ENCODE measurements around the gene ARSG.
A peak's percentile ranks its signal among the peaks of the same experiment; 100 is the strongest.

The ARSG gene

DNA sequence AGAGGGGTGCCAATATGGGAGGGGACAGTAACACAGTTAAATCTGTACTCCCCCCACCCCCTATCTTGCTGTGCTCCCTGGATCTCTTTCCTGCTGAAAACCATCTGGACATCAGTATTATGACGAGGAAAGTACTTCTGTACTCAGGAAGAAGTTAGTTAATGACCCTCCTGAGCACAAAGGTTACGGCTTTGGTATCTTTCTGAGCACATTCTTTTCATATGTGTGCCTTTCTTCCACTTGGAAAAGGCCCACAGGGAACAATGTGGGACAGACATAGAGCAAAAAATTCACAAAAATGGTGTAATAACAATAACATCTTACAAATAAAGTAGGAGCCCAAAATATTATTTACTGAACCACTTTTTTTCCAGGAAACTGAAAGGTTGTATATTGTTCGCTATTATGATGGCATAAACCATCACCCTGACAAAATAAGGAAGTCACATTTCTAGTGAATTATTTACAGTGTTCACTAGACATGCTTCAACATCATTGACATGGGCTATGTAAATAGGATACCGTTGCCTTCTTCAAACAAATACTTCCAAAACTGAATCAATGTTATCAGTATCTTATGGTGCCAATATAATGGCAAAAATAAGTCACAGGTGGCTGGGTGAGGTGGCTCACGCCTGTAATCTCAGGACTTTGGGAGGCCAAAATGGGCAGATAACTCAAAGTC lies 160.5 kb downstream of the ARSG start:
- DNase-seq (ENCODE audit: low read depth in 2 of 2): no peak

DNA sequence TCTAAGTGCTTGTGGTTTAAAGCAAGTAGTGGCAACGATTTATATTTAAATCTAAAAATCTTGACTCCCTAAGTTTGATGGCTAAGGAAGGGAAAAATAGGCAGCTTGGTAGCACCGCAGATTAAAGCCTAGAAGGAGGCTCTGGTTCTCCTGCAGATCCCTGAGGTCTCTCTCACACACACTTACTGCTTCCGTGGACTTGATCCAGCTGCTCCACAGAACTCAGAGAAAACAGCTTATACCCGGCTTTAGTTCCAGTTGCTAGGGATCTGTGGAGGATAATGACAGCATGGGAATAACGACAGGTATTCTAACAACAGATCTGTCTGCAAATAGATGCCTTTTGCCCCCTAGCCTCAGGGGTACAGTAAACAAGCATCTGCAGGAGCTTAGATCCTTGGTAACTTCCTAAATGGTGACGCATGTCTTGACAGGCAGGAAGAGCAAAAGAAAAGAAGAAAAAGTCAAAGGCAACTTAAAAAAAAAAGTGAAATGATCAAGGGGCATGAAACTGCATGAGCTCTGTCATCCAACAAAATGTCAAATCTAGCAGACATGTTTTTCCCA lies 161.5 kb downstream of the ARSG start:
- DNase-seq (ENCODE audit: low read depth in 2 of 2): no peak

DNA sequence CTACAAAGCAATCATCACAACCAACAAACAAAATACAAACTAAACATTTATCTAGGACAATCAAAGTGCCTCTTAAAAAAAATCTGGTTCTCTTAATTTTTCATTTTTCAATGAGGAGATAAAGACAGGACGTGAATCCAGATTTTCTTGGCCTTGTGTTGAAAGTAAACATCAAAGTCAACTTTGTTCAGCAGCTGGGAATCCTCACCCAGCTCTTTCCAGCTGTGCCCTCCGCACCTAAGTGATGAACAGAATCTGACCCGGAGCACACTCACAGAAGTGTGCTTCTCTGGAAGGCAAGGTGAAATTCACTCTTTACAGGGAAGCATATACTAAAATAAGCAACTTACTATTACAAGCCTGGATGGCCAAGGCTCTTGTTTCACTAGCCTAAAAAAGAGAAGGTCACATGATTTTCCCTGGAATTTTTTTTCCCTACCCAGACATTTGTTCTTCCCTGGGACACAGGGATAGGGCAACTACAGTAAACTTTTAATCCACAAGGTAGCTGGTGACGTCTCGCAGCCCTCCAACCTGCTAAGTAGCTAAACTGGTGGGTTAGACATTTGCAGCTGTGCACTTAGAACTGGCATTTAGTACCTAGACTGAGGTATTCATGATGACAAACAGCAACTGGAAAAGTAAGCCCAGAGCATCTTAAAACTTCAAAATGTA lies 162.8 kb downstream of the ARSG start:
- no peak for DNase-seq (ENCODE audit: low read depth in 2 of 2)

DNA sequence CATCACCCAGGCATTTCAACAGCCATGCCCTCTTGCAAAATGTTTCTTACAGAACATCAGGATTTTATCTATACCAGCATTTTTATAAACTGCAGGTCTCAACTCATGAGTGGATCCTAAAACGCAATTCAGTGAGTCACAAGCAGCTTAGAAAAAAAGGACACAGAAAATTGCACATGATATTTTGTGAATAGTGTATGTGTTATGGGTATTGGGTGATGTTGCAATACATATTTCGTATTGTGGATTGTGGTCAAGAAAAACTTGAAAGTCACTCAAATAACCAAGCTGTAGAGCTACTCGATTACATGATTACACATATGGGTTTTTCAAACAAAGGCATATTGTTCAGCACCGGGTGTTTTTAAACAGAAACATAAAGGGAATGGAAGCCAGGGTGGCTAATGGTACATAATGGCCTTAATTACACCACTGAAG lies 164.6 kb downstream of the ARSG start:
- DNase-seq (ENCODE audit: low read depth in 2 of 2): no peak

DNA sequence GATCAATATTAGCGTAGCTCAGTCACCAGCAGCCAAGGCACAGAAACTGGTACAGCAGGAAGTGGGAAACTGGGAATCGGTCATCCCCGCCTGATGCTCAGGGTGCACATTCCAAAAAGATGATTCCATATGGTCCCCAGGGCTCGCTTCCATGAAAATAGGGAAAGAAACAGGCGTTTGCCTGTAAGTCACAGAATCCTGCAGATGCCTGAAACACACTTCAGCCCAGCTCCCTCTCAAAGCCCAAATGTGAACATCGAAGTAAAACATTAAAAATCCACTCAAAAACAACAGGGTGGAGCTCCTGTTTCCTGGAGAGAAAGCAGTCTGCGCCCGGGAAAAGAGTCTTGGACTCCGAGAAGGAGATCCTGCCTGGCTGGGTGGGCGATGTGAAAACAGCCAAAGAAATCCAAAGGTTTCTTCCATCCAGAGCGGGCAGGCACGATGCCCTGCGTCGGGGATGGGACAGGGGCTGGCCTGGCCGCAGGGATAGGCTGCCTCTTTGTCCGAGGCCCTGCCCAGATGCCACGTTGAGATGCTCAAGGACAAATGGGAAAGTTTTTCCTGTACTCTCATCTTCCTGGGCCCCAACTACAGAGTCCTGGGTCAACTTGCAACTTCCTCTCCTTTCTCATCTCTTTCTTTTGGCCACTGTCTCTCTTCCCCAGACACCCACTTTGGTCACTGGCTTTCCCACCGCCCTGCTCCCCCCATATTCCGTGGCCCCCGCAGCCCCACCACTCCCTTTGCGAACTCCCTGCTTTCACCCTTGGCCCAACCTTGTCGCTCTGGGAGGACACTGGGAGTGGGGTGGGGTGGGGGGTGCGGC lies 165.3 kb downstream of the ARSG start:
- DNase-seq (ENCODE audit: low read depth in 2 of 2): no peak

DNA sequence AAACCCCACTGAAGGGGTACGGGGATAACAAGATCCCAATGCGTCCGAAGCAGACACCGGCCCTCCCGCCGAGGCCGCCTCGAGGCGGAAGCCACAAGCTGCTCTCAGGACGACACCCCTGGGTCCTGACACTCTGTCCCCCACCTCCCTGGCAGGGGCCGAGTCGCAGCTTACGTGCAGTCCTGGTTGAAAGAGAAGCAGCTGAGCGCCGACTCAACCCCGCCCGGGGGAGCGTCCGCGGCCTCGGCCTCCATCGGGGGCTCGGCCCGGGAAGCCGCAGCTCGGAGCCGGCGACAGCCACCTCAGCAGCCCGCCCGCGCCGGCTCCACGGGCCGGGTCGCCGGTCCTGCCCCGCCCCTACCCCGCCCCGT lies 165.9 kb downstream of the ARSG start, which contains the start of gene WIPI1:
WIPI1 (minus strand) TSS at position 329 of the 371 bp plus-strand sequence; CDS start at position 254, 75 bp downstream.
- DNase-seq (ENCODE audit: low read depth in 2 of 2): no peak

DNA sequence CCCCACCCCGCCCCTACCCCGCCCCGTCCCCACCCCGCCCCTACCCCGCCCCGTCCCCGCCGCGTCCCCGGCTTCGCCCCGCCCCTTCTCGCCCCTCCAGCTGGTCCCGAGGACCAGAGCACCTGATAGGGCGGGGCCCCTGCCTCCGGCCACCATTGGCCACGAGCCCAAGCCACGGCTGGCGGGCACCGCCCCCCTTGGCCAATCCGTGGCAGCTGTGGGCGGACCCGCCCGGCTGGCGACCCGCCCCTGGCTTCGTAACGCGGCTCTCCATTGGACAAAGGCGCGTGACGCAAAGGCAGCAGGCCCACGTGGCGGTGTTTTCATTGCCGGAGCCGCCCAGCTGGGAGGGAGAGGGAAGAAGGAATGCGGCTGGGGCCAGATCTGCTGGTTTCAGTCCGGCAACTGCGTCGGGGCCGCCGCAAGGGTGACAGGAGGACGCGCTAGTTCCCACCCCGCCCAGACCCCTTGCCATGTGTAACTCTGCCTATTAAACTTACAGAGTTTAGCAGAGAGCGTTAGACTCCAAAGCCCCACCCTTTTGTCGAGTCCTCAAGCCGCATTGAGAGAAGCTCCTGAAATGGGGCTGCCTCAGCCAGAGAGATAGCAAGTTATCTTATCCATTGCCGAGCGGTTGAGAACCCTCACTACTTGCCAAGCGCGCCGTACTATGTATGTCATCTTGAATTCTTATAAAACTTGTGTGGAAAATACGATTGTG lies 166.4 kb downstream of the ARSG start:
- DNase-seq (ENCODE audit: low read depth in 2 of 2): peak; percentile 94 to 96

DNA sequence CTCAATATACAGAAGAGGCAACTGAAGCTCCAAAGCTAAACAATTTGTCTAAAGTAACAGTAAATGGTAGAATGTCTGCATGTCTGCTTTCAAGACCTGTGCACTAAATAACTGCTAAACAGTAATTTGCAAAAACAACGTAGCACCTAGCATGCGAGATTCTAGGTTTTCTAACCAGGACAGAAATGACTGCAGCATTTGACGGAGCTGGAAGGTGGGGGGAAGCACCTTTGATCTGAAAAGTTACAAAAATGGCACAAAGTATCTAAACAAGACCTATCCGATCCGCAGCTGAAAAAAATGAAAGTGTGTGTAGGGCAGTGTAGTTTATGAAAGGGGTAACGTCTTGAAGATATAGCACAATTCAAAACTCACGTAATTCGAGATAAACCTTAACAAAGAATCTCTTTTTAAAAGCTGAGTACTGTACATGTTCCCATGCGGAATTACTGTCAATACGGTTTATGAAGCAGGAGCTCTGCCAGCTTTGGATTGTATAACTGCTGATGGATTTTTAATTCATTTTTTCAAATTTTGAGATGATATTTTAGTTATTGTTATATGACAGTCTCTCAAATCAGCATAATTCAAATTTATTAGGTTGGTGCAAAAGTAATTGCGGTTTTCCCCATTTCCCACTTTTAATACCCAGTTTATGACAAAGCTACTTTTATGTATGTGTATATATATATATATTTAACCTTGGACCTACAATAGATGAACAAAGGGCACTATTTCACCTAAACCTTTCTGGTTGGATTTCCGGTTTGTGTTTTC lies 167.2 kb downstream of the ARSG start:
- DNase-seq (ENCODE audit: low read depth in 2 of 2): no peak

DNA sequence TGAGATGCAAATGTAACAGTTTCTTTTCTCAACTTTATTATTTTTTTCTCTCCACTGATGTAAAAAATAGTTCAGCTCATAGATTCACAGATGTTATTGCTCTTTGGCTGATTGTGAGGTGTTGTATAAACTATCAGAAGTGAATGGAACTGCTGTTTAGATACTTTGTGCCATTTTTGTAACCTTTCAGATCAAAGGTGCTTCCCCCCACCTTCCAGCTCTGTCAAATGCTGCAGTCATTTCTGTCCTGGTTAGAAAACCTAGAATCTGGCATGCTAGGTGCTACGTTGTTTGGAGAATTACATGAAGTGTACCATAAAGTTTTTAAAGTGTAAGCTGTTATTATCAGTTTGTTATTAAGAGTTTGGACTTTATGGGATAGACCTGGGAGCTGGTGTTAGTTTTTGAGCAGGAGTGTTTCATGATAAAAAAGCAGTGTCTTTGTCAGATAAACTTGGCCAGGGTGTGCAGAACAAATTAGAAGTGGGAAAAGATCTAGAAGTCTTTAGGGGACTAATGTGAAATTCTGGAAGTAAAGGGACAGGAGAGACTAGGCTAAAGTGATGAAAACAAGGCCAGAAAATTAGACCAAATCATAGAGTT lies 167.8 kb downstream of the ARSG start:
- DNase-seq (ENCODE audit: low read depth in 2 of 2): no peak

DNA sequence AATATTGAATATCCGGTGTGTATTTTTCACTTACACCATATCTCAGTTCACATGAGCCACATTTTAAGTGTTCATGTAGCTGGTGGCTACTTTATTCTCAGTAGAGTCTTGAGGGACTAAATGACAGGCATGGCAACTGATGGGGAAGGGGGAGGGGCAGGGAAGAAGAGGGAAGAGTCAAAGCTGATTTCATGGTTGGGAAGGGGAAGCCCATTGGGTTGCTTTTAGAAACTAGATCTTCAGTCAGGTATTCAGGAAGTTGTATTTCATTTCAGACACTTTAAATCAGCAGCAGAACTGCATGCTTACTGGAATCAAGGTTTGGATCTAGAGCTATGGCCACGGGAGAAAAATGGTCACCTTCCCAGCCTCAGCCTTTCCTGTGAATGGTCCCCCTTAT lies 168.9 kb downstream of the ARSG start:
- DNase-seq (ENCODE audit: low read depth in 2 of 2): no peak

DNA sequence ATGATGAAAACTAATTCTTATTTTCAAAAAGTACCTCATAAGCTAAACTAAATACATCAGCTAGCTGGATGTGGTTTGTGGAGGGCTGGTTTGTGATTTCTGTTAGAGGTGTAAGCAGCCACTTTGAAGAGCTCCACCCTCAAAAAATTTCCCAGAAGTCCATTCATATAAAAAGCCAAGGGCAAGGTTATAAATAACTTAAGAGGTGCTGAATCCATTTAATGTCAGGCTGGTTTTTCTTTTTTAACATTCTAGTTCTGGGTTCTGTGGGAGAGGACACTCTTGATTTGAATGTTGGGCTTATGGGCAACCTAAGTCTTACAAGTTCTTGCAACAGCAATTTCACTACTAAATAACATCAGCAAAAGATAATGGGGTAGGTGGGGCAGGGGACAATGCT lies 169.4 kb downstream of the ARSG start:
- no peak for DNase-seq (ENCODE audit: low read depth in 2 of 2)

DNA sequence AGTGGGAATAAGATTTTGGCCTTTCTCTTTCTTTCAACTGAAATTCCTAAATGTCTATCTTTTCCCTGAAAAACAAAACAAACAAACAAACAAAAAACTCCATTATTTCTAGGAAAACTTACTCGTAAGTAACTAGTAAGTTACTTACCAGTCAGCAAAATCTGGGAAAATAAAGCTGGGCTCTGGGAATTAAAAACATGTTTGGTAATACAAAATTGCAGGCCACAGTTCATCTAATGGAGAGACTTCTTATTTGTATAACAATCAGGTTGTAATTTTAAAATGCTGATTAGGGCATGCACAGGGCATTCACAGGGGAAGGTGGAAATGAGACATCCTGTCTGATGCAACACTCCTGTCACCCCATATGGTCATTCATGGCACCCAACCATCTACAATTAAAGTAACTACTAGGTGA lies 169.8 kb downstream of the ARSG start:
- no peak for DNase-seq (ENCODE audit: low read depth in 2 of 2)

DNA sequence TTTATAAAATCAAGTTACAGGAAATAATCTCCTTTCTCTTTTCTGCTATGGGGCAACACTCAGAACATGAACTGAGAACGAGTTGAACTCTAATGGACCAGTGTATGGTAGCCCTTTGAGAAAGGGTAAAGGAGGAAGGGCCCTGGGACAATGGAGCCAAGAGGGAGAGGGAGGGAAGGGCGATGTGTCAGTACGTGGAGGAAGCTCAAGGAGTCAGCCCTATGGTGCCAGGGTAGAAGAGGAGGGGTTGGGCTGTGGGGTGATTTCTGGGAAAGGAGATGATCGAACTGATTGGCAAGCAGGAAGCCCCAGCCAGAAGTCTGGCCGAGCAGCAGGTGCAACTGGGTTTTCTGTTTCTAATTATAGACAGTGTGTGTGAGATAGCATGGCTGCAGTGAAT lies 170.3 kb downstream of the ARSG start:
- DNase-seq (ENCODE audit: low read depth in 2 of 2): peak in 1 of 2 experiments; percentile 27

DNA sequence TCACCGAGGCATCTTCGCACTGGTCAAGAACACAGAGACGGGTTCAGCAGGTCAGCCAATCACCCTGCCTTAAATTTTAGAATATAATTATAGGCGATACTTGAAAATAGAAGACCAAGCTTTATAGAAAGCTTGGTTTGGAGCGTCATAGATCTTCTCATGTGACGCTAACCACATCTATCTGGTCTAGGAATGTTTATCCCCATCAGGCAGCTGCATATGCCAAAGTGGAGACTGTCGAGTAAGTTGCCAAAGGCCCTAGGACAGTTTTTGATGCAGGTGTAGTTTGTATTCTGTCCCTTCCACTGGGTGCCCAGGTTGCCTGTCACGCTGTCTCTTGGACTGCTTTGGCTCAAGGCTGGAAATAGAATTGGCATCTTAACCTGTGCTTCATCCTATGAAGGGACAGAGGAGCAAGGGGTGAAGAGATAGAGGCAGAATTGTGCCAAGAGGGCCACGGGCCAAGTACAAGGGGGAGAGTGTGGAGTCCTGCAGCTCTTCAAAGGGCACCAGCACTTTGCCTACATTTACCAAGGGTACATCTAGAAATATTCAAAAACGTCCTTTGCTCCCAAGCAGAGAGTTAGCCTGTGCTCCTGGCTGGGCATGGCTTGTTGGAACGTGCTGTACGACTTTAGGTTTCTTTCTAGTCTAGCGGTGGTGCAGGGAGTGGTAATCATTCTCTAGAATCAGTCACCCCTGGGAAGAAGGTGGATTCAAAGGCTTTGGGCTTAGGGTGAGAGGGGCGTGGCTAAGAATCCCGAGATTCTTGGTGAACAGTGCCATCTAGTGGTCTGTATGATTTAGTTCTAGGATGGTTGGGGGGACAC lies 171.3 kb downstream of the ARSG start:
- DNase-seq (ENCODE audit: low read depth in 2 of 2): peak; percentile 50

DNA sequence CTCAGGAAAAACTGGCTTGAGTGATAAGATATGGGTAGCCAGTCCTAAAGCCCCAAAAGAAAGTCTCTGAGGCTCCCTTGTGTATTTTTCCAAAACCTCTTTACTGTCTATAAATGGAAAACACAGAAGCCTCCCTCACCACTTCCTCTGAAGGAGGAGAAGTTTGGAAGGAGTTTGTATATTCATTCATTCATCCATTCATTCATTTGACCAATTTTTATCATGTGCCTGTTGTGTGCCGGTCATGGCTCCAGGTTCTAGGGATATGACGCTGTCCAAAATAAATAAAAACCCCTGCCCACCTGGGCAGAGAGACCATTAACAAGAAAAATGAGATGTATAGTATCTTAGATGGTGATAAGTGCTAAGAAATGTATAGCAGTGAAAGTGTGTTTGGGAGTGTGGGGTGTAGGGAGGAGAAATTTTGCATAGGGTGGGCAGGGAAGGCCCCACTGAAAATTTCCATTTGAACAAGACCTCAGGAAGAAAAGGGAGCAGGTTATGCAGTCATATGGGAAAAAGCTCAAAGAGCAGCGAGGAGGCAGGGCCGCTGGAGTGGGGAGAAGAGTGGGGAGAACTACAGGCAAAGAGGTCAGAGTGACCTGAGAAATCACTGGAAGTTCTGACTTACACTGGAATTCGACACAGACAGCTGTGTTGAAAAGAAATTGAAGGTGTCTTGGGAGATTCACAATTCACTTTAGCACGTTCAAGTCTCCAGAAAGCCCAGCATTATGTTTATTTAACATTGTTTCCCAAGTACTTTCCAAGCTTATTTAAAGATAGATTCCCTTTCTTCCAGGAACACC lies 172.1 kb downstream of the ARSG start:
- no peak for DNase-seq (ENCODE audit: low read depth in 2 of 2)

DNA sequence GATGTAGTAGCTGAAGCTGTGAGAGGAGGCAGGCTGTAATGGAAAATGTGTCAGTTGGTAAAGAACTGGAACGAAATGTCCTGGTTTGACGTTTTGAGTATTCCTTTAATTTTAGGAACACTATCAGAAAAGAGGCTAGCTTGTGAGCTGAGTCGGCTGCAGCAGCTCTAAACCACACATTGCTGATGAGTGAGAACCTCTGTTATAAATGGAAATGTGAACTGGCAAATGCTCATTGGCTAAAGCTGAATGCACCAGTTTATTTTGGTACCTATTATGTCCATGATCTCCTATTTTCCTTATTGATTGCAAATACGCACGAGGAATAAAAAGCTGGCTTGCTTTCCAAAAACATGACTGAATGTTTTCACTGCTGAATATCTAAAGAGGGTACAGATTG lies 177.0 kb downstream of the ARSG start:
- DNase-seq (ENCODE audit: low read depth in 2 of 2): no peak

DNA sequence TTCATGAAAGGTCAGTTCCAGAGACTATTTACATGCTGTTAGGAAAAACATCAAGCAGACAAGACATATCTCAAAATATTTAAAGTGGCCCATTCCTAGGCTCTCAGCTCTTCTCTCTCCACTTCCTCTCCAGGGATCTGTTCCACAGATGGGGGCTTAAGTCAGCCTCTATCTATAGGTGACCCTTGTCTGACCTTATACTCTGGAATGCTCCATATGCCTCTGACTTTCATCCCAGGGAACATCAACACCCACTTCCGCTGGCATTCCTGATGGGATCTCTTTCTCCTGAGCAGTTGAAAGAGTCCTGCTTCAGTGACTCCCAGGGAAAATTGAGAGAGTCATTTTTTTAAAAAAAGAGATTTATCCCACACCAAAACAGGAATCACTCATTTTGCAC lies 177.5 kb downstream of the ARSG start:
- no peak for DNase-seq (ENCODE audit: low read depth in 2 of 2)
